Osteocyte (in vitro differentiated cells): Measurements from ENCODE around the gene SPACA4. TPM values are rescaled to one million over a fixed set of nuclear protein-coding genes. Genes with fewer than 3 reads are reported as not detected.
"Not testable (repeated sequence)": the region's sequence is repeated elsewhere in the genome, so short reads cannot be mapped to it uniquely, and the experiment has no call there.

Experiments
- DNase-seq: peaks from one replicate; pipeline ENCODE4 v3.0.0; 2021; ENCODE audit warnings: mixed read lengths; ENCODE audit not compliant: unreplicated experiment; ENCODE audit errors: extremely low spot score
- H3K27ac Mint-ChIP-seq: one replicate; pipeline ENCODE4 v1.8.0; 2021; ENCODE audit warnings: mild to moderate bottlenecking, mixed read lengths; ENCODE audit not compliant: unreplicated experiment
- H3K27me3 Mint-ChIP-seq: one replicate; pipeline ENCODE4 v1.8.0; 2021; ENCODE audit warnings: mixed read lengths; ENCODE audit not compliant: unreplicated experiment
- H3K36me3 Mint-ChIP-seq: one replicate; pipeline ENCODE4 v1.8.0; 2021; ENCODE audit warnings: mixed read lengths; ENCODE audit not compliant: unreplicated experiment
- H3K4me1 Mint-ChIP-seq: one replicate; pipeline ENCODE4 v1.8.0; 2021; ENCODE audit warnings: mixed read lengths; ENCODE audit not compliant: unreplicated experiment
- H3K4me3 Mint-ChIP-seq: one replicate; pipeline ENCODE4 v1.8.0; 2021; ENCODE audit warnings: mild to moderate bottlenecking, moderate library complexity, mixed read lengths; ENCODE audit not compliant: unreplicated experiment
- H3K9me3 Mint-ChIP-seq: one replicate; pipeline ENCODE4 v1.8.0; 2021; ENCODE audit warnings: mixed read lengths; ENCODE audit not compliant: unreplicated experiment
- CTCF ChIP-seq: fragments of 200-600 bp; sonication (generic); IDR thresholded peaks from 2 replicates; pipeline ENCODE4 v1.5.0; 2021; ENCODE audit warnings: antibody characterized with exemption, mild to moderate bottlenecking, moderate library complexity
- total RNA-seq: library from RNA; stranded (reverse); gene quantifications from 2 replicates; pipeline ENCODE4 v1.2.1, GENCODE V29; 2021

The SPACA4 gene
- total RNA-seq, 1 donor from 2014 or later, result not detected

DNA sequence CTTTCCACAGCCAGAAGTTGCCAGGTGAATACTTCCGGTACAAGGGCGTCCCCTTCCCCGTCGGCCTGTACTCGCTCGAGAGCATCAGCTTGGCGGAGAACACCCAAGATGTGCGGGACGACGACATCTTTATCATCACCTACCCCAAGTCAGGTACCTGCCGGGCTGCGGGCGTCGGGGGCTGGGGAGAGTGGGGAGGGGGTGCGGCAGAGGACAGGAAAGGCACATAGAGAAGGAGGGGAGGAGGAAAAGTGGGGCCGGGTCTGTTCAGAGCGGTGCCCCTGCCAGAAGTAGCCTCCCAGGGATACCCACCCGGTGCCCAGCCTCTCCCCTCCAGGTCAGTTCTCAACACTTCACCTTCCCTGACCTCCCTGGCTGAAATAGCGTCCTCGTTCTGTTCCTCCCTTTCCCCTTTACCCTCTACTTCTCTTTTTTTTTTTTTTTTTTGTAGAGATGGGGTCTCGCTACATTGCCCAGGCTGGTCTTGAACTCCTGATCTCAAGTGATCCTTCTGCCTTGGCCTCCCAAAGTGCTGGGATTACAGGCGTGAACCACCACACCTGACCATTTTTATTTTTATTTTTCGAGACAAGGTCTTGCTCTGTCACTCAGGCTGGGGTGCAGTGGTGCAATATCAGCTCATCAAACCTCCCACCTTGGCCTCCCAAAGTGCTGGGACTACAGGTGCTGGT lies 30.5 kb upstream of the SPACA4 start:
- Mint-ChIP-seq H3K9me3 (no peaks in the 10 kb centered on the region), H3K36me3 (no peaks in the 10 kb centered on the region), H3K4me1 (no peaks in the 10 kb centered on the region), H3K27ac (no peak overlapping the region), H3K27me3 (no peaks in the 10 kb centered on the region), H3K4me3 (no peak overlapping the region)
- TF ChIP-seq CTCF, result no peak
- no peak for DNase-seq

- not testable (repeated sequence) for H3K27ac Mint-ChIP-seq, H3K36me3 Mint-ChIP-seq, H3K4me3 Mint-ChIP-seq, H3K9me3 Mint-ChIP-seq, H3K4me1 Mint-ChIP-seq, DNase-seq, H3K27me3 Mint-ChIP-seq
These were observed 28.6 kb upstream of the SPACA4 start for GRCh38 chr19:48577908-48578307.

- Mint-ChIP-seq H3K9me3 (no peaks in the 10 kb centered on the region), H3K36me3 (no peaks in the 10 kb centered on the region), H3K4me3 (no peak overlapping the region), H3K4me1 (peaks cover under 1% of the 10 kb centered on the region), H3K27me3 (no peaks in the 10 kb centered on the region), H3K27ac (no peak overlapping the region)
- no peak for TF ChIP-seq CTCF
- DNase-seq, result no peak
These were observed 27.7 kb upstream of the SPACA4 start for GRCh38 chr19:48578891-48579290.

GRCh38 chr19:48582168-48582567 lies 24.4 kb upstream of the SPACA4 start:
- no peaks in the 10 kb centered on the region for H3K27me3 Mint-ChIP-seq
- peaks cover 4% of the 10 kb centered on the region for H3K4me1 Mint-ChIP-seq
- no peak overlapping the region for H3K27ac Mint-ChIP-seq
- no peak for TF ChIP-seq CTCF
- no peaks in the 10 kb centered on the region for H3K36me3 Mint-ChIP-seq
- no peak overlapping the region for H3K4me3 Mint-ChIP-seq
- H3K9me3 Mint-ChIP-seq, result no peaks in the 10 kb centered on the region
- DNase-seq, result no peak

DNA sequence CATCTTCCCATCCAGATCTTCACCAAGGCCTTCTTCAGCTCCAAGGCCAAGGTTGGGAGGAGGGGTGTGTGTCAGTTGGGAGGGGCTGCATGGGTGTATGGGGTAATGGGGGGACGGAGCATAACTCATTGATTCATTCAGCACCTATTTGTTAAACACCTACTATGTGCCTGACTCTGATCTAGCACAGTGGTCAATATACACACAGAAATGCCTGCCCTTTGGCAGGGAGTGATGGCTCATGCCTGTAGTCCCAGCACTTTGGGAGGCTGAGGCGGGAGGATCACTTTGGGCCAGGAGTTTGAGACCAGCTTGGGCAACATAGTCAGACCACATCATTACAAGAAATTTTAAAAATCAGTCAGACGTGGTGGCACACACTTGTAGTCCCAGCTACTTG lies 19.2 kb upstream of the SPACA4 start:
- no peak for TF ChIP-seq CTCF

More for the DNA sequence above, 19.2 kb upstream of the SPACA4 start:
- Mint-ChIP-seq H3K4me1 (peaks cover 13% of the 10 kb centered on the region), H3K27me3 (no peaks in the 10 kb centered on the region), H3K4me3 (no peak overlapping the region), H3K27ac (no peak overlapping the region), H3K36me3 (no peaks in the 10 kb centered on the region), H3K9me3 (no peaks in the 10 kb centered on the region)
- DNase-seq, result no peak
